Endodermal cell (in vitro differentiated cells): ENCODE measurements around the gene MREG. TPM values are rescaled to one million over a fixed set of nuclear protein-coding genes. Genes with fewer than 3 reads are reported as not detected.
A peak's percentile ranks its signal among the peaks of the same experiment; 100 is the strongest.

Source experiments
- DNase-seq: peaks from one replicate; pipeline ENCODE4 v3.0.0-alpha.2; 2017
- H3K27ac ChIP-seq: 2 replicates; pipeline ENCODE4 v1.5.1; 2013; ENCODE audit warnings: mild to moderate bottlenecking, low read depth, low read length, moderate library complexity
- H3K27me3 ChIP-seq: 2 replicates; pipeline ENCODE4 v1.6.1; 2013; ENCODE audit warnings: mild to moderate bottlenecking, low read length, moderate library complexity; ENCODE audit not compliant: insufficient read depth, control insufficient read depth, poor library complexity, severe bottlenecking
- H3K36me3 ChIP-seq: 2 replicates; pipeline ENCODE4 v1.7.0; 2013; ENCODE audit warnings: mild to moderate bottlenecking, low read length, moderate library complexity; ENCODE audit not compliant: control insufficient read depth, insufficient read depth
- H3K4me1 ChIP-seq: one replicate; pipeline ENCODE4 v1.7.0; 2013; ENCODE audit warnings: low read length; ENCODE audit not compliant: control insufficient read depth, insufficient read depth
- H3K4me3 ChIP-seq: 2 replicates; pipeline ENCODE4 v1.5.1; 2013; ENCODE audit warnings: mild to moderate bottlenecking, low read length, moderate library complexity
- H3K9ac ChIP-seq: 2 replicates; pipeline ENCODE4 v1.6.1; 2013; ENCODE audit warnings: mild to moderate bottlenecking, low read length, moderate library complexity; ENCODE audit not compliant: poor library complexity, severe bottlenecking; ENCODE audit errors: extremely low read depth
- H3K9me3 ChIP-seq: 2 replicates; pipeline ENCODE4 v1.6.1; 2013; ENCODE audit warnings: mild to moderate bottlenecking, low read length, moderate library complexity; ENCODE audit not compliant: control insufficient read depth
- H3K27ac Mint-ChIP-seq: 2 replicates; pipeline ENCODE4 v1.8.0; 2020; ENCODE audit warnings: mixed read lengths
- H3K27me3 Mint-ChIP-seq: 2 replicates; pipeline ENCODE4 v1.8.0; 2021; ENCODE audit warnings: mild to moderate bottlenecking, mixed read lengths; ENCODE audit not compliant: insufficient read depth
- H3K36me3 Mint-ChIP-seq: 2 replicates; pipeline ENCODE4 v1.8.0; 2020; ENCODE audit warnings: low read depth, mixed read lengths
- H3K4me1 Mint-ChIP-seq: 2 replicates; pipeline ENCODE4 v1.8.0; 2020; ENCODE audit warnings: mixed read lengths
- H3K4me3 Mint-ChIP-seq: 2 replicates; pipeline ENCODE4 v1.8.0; 2020; ENCODE audit warnings: mild to moderate bottlenecking, moderate library complexity, mixed read lengths
- H3K9me3 Mint-ChIP-seq: 2 replicates; pipeline ENCODE4 v1.8.0; 2020; ENCODE audit warnings: mild to moderate bottlenecking, mixed read lengths
- WGBS, 2 experiments: methylation state at CpG; one replicate each; pipeline versions ENCODE4 v1.1.5 to v1.1.7; 2013; ENCODE audit warnings: missing lambda C conversion rate in 2 of 2, mixed read lengths in 1 of 2; ENCODE audit not compliant: insufficient coverage in 1 of 2, insufficient read length in 1 of 2; 5-methylcytosine and 5-hydroxymethylcytosine counted together
- total RNA-seq, 2 donors: library from RNA; stranded (reverse); fragmentation: NEBNext Ultra II Directional in 1 of 2; extraction: Animal tissue kit (Norgen Biotek cat#: 25700) in 1 of 2; gene quantifications; 2 replicates in 1 of 2; 3 replicates in 1 of 2; pipeline ENCODE4 v1.2.1, GENCODE V29; 2021
- TF ChIP-seq, protein P1 (sequence below): fragments of 200-600 bp; sonication (generic); conservative IDR thresholded peaks from 2 replicates; pipeline ENCODE4 v1.5.0; 2021; ENCODE audit warnings: antibody characterized with exemption, mild to moderate bottlenecking

The MREG gene
- total RNA-seq, 2 donors from 2014 or later = 13.0 to 17.8 TPM

DNA sequence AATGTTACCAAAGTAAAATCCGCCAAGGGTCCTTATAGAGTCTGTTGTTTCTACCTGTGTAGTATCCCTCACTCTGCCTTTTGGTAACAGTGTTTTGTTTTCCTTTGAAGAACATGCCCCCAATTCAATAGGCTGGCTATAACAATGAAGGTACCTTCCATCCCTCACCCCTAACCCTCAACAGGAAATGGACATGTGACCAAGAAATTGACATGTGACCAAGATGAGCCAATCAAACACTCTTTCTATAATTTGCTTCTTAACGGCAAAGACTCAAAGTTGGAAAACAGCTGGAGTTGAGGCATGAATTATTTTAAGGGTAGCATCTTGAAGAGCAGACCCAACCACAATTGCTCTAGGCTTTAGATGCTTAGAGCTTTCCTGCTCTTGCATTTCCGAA lies 5.4 kb upstream of the MREG start:
- Histone ChIP-seq H3K4me3 (no peak overlapping the region), H3K27me3 (no peaks in the 10 kb centered on the region), H3K27ac (no peak overlapping the region), H3K4me1 (no peaks in the 10 kb centered on the region), H3K9me3 (no peaks in the 10 kb centered on the region), H3K36me3 (no peaks in the 10 kb centered on the region), H3K9ac (no peak overlapping the region)
- Mint-ChIP-seq H3K36me3 (no peaks in the 10 kb centered on the region), H3K27me3 (no peaks in the 10 kb centered on the region), H3K27ac (no peak overlapping the region), H3K4me3 (no peak overlapping the region), H3K4me1 (peaks cover 3% of the 10 kb centered on the region), H3K9me3 (no peaks in the 10 kb centered on the region)
- TF ChIP-seq, protein P1, sequence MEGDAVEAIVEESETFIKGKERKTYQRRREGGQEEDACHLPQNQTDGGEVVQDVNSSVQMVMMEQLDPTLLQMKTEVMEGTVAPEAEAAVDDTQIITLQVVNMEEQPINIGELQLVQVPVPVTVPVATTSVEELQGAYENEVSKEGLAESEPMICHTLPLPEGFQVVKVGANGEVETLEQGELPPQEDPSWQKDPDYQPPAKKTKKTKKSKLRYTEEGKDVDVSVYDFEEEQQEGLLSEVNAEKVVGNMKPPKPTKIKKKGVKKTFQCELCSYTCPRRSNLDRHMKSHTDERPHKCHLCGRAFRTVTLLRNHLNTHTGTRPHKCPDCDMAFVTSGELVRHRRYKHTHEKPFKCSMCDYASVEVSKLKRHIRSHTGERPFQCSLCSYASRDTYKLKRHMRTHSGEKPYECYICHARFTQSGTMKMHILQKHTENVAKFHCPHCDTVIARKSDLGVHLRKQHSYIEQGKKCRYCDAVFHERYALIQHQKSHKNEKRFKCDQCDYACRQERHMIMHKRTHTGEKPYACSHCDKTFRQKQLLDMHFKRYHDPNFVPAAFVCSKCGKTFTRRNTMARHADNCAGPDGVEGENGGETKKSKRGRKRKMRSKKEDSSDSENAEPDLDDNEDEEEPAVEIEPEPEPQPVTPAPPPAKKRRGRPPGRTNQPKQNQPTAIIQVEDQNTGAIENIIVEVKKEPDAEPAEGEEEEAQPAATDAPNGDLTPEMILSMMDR = no peak
- WGBS, 2 experiments = 92 to 95% methylated on average over 2 to 3 of the region's 3 CpGs
- no peak for DNase-seq

DNA sequence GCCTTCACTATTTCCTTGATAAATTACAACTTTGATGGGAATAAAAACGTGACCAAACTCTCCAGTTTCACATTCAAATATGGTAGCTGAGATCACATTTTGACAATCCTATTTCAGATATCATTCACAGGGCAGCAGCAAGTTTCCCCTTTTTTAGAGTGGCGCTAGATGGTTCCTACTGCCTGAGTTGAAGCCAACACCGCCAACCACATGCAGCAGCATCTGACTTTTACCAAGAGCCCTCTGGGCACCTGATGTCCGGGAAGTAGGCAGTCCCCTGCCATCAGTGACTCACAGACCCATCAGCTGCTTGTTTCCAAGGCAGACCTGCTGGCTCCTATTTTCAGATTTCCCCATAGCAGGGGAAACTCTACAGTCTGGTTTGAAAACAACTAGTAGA lies 4.0 kb upstream of the MREG start:
- Histone ChIP-seq H3K4me1 (no peaks in the 10 kb centered on the region), H3K27me3 (no peaks in the 10 kb centered on the region), H3K9me3 (no peaks in the 10 kb centered on the region), H3K27ac (no peak overlapping the region), H3K36me3 (no peaks in the 10 kb centered on the region), H3K9ac (no peak overlapping the region), H3K4me3 (no peak overlapping the region)
- TF ChIP-seq, protein P1 = no peak
- DNase-seq = peak; percentile 52
- H3K27ac Mint-ChIP-seq = no peak overlapping the region
- peaks cover 6% of the 10 kb centered on the region for H3K4me1 Mint-ChIP-seq
- WGBS, 2 experiments = 80 to 83% methylated on average over 4 of the region's 4 CpGs
- H3K27me3 Mint-ChIP-seq = no peaks in the 10 kb centered on the region
- no peak overlapping the region for H3K4me3 Mint-ChIP-seq
- no peaks in the 10 kb centered on the region for H3K9me3 Mint-ChIP-seq
- H3K36me3 Mint-ChIP-seq = no peaks in the 10 kb centered on the region

DNA sequence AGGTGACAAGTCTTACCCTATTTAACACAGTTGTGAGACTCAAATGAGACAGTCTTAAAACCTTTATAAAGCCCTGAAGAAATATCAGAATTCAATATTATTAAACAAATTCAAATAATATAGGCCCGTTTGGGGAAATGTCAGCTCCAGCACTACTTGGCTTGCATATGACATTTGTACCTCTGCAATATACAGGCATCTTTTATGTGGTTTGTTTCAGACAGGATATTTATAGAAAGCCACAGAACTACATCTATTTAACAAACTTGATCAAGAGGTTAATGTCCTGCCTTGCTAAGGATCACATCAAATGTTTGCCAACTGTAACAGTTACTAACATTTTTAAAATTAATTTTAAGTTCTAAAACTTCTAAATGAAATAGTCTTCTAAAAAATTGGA lies 3.2 kb upstream of the MREG start:
- Mint-ChIP-seq H3K36me3 (no peaks in the 10 kb centered on the region), H3K4me3 (no peak overlapping the region), H3K4me1 (peaks cover 10% of the 10 kb centered on the region), H3K27ac (no peak overlapping the region), H3K9me3 (no peaks in the 10 kb centered on the region), H3K27me3 (no peaks in the 10 kb centered on the region)
- no peak for DNase-seq
- Histone ChIP-seq H3K9me3 (no peaks in the 10 kb centered on the region), H3K4me3 (no peak overlapping the region), H3K27me3 (no peaks in the 10 kb centered on the region), H3K9ac (no peak overlapping the region), H3K4me1 (no peaks in the 10 kb centered on the region), H3K27ac (no peak overlapping the region), H3K36me3 (no peaks in the 10 kb centered on the region)
- TF ChIP-seq, protein P1 = no peak
- WGBS, 2 experiments = 92% methylated on average over 1 of the region's 1 CpG; no CpG with 5 or more reads in 1 of the 2 experiments
